Measurements from ENCODE around the gene POLR2E.
A peak's percentile ranks its signal among the peaks of the same experiment; 100 is the strongest.

POLR2E gene

GRCh38 chr19:1113030-1113985, 18.1 kb upstream of the POLR2E start:
- Histone ChIP-seq H3K27ac (peak overlapping the region; percentile 15), H3K27me3 (replicated peaks) (no peaks in the 10 kb centered on the region), H3K36me3 (replicated peaks) (peaks cover 74% of the 10 kb centered on the region), H3K4me3 (ENCODE audit: low read depth, low read length) (no peak overlapping the region)
- in situ Hi-C loops (cut with HindIII; ENCODE audit: low pct_ligation_motif_present, low sequenced_read_pairs): loop anchor here (25.0 kb wide), 1 partner anchor 124 kb away; the partner anchor contains the start of genes ATP5F1D, CBARP and MIDN
- DNase-seq: peak; percentile 91
- peak; percentile 87 for TF ChIP-seq CTCF (IDR thresholded peaks at IDR 0.05; ENCODE audit: low read depth, low read length, missing control alignments)

- in situ Hi-C loops (cut with HindIII; ENCODE audit: low pct_ligation_motif_present, low sequenced_read_pairs): loop anchor here (25.0 kb wide), 1 partner anchor 125 kb away; the partner anchor contains the start of genes ATP5F1D, CBARP and MIDN
- Histone ChIP-seq H3K4me3 (ENCODE audit: low read depth, low read length) (no peak overlapping the region), H3K36me3 (replicated peaks) (peaks cover 72% of the 10 kb centered on the region), H3K27ac (no peak overlapping the region), H3K27me3 (replicated peaks) (no peaks in the 10 kb centered on the region)
- DNase-seq: no peak
- TF ChIP-seq CTCF (IDR thresholded peaks at IDR 0.05; ENCODE audit: low read depth, low read length, missing control alignments): no peak
Observed at GRCh38 chr19:1112268-1113029, 17.3 kb upstream of the POLR2E start.

GRCh38 chr19:1111641-1112267, 16.6 kb upstream of the POLR2E start:
- Histone ChIP-seq H3K4me3 (ENCODE audit: low read depth, low read length) (no peak overlapping the region), H3K36me3 (replicated peaks) (peaks cover 71% of the 10 kb centered on the region), H3K27ac (no peak overlapping the region), H3K27me3 (replicated peaks) (no peaks in the 10 kb centered on the region)
- DNase-seq: no peak
- in situ Hi-C loops (cut with HindIII; ENCODE audit: low pct_ligation_motif_present, low sequenced_read_pairs): loop anchor here (25.0 kb wide), 1 partner anchor 126 kb away; the partner anchor contains the start of genes ATP5F1D, CBARP and MIDN
- TF ChIP-seq CTCF (IDR thresholded peaks at IDR 0.05; ENCODE audit: low read depth, low read length, missing control alignments): no peak

- in situ Hi-C loops (cut with HindIII; ENCODE audit: low pct_ligation_motif_present, low sequenced_read_pairs): loop anchor here (25.0 kb wide), 1 partner anchor 126 kb away; the partner anchor contains the start of genes ATP5F1D, CBARP and MIDN
- no peak for TF ChIP-seq CTCF (IDR thresholded peaks at IDR 0.05; ENCODE audit: low read depth, low read length, missing control alignments)
- H3K36me3 ChIP-seq (replicated peaks): peaks cover 72% of the 10 kb centered on the region
- no peak overlapping the region for H3K4me3 ChIP-seq (ENCODE audit: low read depth, low read length)
- no peaks in the 10 kb centered on the region for H3K27me3 ChIP-seq (replicated peaks)
- no peak overlapping the region for H3K27ac ChIP-seq
- DNase-seq: no peak
Observed at GRCh38 chr19:1110809-1111640, 15.8 kb upstream of the POLR2E start.
